A549 (cell line): ENCODE results near the gene LSM14B. TPM values are rescaled to one million over a fixed set of nuclear protein-coding genes. Genes with fewer than 3 reads are reported as not detected.
A peak's percentile ranks its signal among the peaks of the same experiment; 100 is the strongest.

Experiments
- ATAC-seq, 2 experiments: fragments of 200-7000 bp in 1 of 2; fragments of >200 bp in 1 of 2; cut with Nextera tagmentation in 1 of 2; cut with Tn5 transposase in 1 of 2; 3 replicates each; pipeline versions ENCODE4 v1.8.0 to v1.9.1; 2018 to 2020; ENCODE audit warnings: mild to moderate bottlenecking in 1 of 2, moderate library complexity in 1 of 2
- CTCF ChIA-PET: fragments of 300-600 bp; sonication (Branson Sonifier 250); formaldehyde crosslinking; extraction: SDS; loops from one replicate; lab custom pipeline; 2021; ENCODE audit warnings: antibody characterized with exemption, inconsistent platforms; lab: Yijun Ruan, JAX
- POLR2A ChIA-PET: fragments of 350-600 bp; formaldehyde crosslinking; extraction: SDS; loops from one replicate; lab custom pipeline; 2021; ENCODE audit warnings: antibody characterized with exemption, inconsistent platforms; lab: Yijun Ruan, JAX
- DNase-seq, 2 experiments: peaks; one replicate each; pipeline versions ENCODE4 v3.0.0 to v3.0.0-alpha.2; 2011 to 2016; ENCODE audit warnings: low read depth in 1 of 2, low spot score in 1 of 2
- FAIRE-seq: peaks from 2 replicates; lab custom pipeline; 2011; peaks lifted over from hg19 to GRCh38; lab: Jason Lieb, UNC
- H3K27ac ChIP-seq, 2 experiments: fragments of >200 bp; sonication (Bioruptor Twin); formaldehyde crosslinking; 3 replicates each; pipeline ENCODE4 v1.5.1; 2016 to 2017
- H3K4me1 ChIP-seq: fragments of >200 bp; sonication (Bioruptor Twin); formaldehyde crosslinking; 3 replicates; pipeline ENCODE4 v1.6.1; 2016
- H3K4me2 ChIP-seq: fragments of >200 bp; sonication (Bioruptor Twin); formaldehyde crosslinking; 3 replicates; pipeline ENCODE4 v1.6.1; 2016
- H3K4me3 ChIP-seq: fragments of >200 bp; sonication (Bioruptor Twin); formaldehyde crosslinking; 3 replicates; pipeline ENCODE4 v1.5.1; 2016
- H3K9me3 ChIP-seq: fragments of >200 bp; sonication (Bioruptor Twin); formaldehyde crosslinking; 3 replicates; pipeline ENCODE4 v1.6.1; 2016
- CEBPB ChIP-seq, 2 experiments: fragments of >200 bp in 1 of 2; sonication (Bioruptor Twin) in 1 of 2; formaldehyde crosslinking in 1 of 2; IDR thresholded peaks; 2 replicates each; pipeline ENCODE4 v1.6.1; 2012 to 2016
- CHD2 ChIP-seq: fragments of 150-350 bp; IDR thresholded peaks from 2 replicates; pipeline ENCODE4 v1.6.1; 2014; ENCODE audit warnings: low read length; ENCODE audit not compliant: partially characterized antibody
- FOXS1 ChIP-seq: fragments of 250-450 bp; sonication (Bioruptor Pico); IDR thresholded peaks from 2 replicates; pipeline ENCODE4 v1.5.0; 2020; ENCODE audit warnings: mild to moderate bottlenecking, moderate library complexity
- HDAC2 ChIP-seq: fragments of 200-600 bp; sonication (generic); IDR thresholded peaks from 2 replicates; pipeline ENCODE4 v1.6.1; 2016
- HES2 ChIP-seq: fragments of >200 bp; sonication (Bioruptor Twin); formaldehyde crosslinking; IDR thresholded peaks from 2 replicates; pipeline ENCODE4 v1.6.1; 2016
- HOXA7 ChIP-seq: fragments of 250-450 bp; sonication (Bioruptor Pico); IDR thresholded peaks from 2 replicates; pipeline ENCODE4 v1.5.0; 2020; ENCODE audit warnings: mild to moderate bottlenecking, moderate library complexity
- KDM5A ChIP-seq: fragments of 200-600 bp; sonication (generic); IDR thresholded peaks from 2 replicates; pipeline ENCODE4 v1.6.1; 2016; ENCODE audit warnings: antibody characterized with exemption, mild to moderate bottlenecking
- MAFK ChIP-seq: fragments of 450-650 bp; IDR thresholded peaks from 2 replicates; pipeline ENCODE4 v1.6.1; 2014; ENCODE audit not compliant: partially characterized antibody
- POLR2A ChIP-seq: IDR thresholded peaks from 2 replicates; pipeline ENCODE4 v1.6.1; 2012; ENCODE audit warnings: mild to moderate bottlenecking, low read length
- POLR2AphosphoS2 ChIP-seq: conservative IDR thresholded peaks from 2 replicates; pipeline ENCODE4 v1.6.1; 2012; ENCODE audit warnings: low read length, improper control_type of control experiment, inconsistent platforms
- RAD21 ChIP-seq, 2 experiments: fragments of >200 bp in 1 of 2; sonication (Bioruptor Twin) in 1 of 2; formaldehyde crosslinking in 1 of 2; IDR thresholded peaks in 1 of 2; conservative IDR thresholded peaks in 1 of 2; 2 replicates in 1 of 2; 3 replicates in 1 of 2; pipeline ENCODE4 v1.6.1; 2012 to 2018; ENCODE audit warnings: inconsistent platforms in 1 of 2
- RNF2 ChIP-seq: fragments of 200-600 bp; sonication (generic); IDR thresholded peaks from 2 replicates; pipeline ENCODE4 v1.6.1; 2016; ENCODE audit warnings: low read depth, mild to moderate bottlenecking, antibody characterized with exemption, moderate library complexity, borderline replicate concordance
- SMC3 ChIP-seq: fragments of >200 bp; sonication (Bioruptor Twin); formaldehyde crosslinking; IDR thresholded peaks from 3 replicates; pipeline ENCODE4 v1.6.1; 2018; ENCODE audit warnings: inconsistent platforms
- SREBF2 ChIP-seq: fragments of 450-650 bp; IDR thresholded peaks from 2 replicates; pipeline ENCODE4 v1.6.1; 2014; ENCODE audit warnings: mild to moderate bottlenecking, moderate library complexity
- TFCP2L1 ChIP-seq: fragments of 250-450 bp; sonication (Bioruptor Pico); IDR thresholded peaks from 2 replicates; pipeline ENCODE4 v1.5.0; 2021; ENCODE audit warnings: mild to moderate bottlenecking
- USF2 ChIP-seq: fragments of 450-650 bp; IDR thresholded peaks from 2 replicates; pipeline ENCODE4 v1.6.1; 2014; ENCODE audit warnings: antibody characterized with exemption
- ZFP36 ChIP-seq: fragments of 450-650 bp; IDR thresholded peaks from 2 replicates; pipeline ENCODE4 v1.6.1; 2014; ENCODE audit warnings: borderline replicate concordance; ENCODE audit not compliant: partially characterized antibody
- ZNF302 ChIP-seq: fragments of 250-450 bp; sonication (Bioruptor Pico); IDR thresholded peaks from 2 replicates; pipeline ENCODE4 v1.9.0; 2021; ENCODE audit warnings: inconsistent platforms, mild to moderate bottlenecking, moderate library complexity
- WGBS: methylation state at CpG from one replicate; pipeline ENCODE4 v1.1.6; 2017; ENCODE audit errors: missing lambda C conversion rate; 5-methylcytosine and 5-hydroxymethylcytosine counted together
- polyA plus RNA-seq, 4 experiments: library from polyadenylated mRNA; depleted of rRNA in 3 of 4; stranded (reverse); fragments of >200 nt; fragmentation: RNase III in 1 of 4; extraction: RNeasy Plus Mini Kit Qiagen cat#74134 plus additional on column Dnase treatment in 1 of 4; gene quantifications; 2 replicates in 3 of 4; 3 replicates in 1 of 4; pipeline ENCODE4 v1.2.3, GENCODE V29; 2011 to 2017
- TF ChIP-seq, protein P1 (sequence below): fragments of >200 bp; sonication (Bioruptor Twin); formaldehyde crosslinking; IDR thresholded peaks from 3 replicates; pipeline ENCODE4 v1.6.1; 2016
- TF ChIP-seq, protein P2 (sequence below): fragments of 250-450 bp; sonication (Bioruptor Pico); IDR thresholded peaks from 2 replicates; pipeline ENCODE4 v1.5.0; 2020; ENCODE audit warnings: low read depth, mild to moderate bottlenecking, moderate library complexity
- TF ChIP-seq, protein P3 (sequence below): IDR thresholded peaks from 2 replicates; pipeline ENCODE4 v1.6.1; 2012

The LSM14B gene
- polyA plus RNA-seq, 2 of the 4 experiments (the other 2 are of a cell fraction) = 22.7 to 28.1 TPM

DNA sequence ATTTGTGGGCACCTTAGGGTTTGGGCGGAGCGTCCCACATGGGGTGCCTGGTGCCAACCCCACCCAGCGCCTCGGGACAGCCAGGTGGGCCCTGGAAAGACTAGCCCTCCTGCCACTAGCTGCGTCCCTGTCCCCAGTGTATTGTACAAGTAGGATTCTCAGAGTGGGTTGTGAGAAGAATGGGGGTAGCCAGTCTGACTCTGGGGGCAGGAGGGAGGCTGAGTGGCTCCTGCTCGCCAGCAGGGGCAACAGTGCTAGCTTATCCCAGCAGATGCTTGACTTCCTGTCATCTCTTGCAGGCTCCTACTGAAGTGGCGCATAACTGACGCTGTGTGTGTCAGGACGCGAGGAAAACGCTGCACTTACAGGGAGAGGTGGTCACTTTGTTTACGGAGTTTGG, 11.6 kb downstream of the LSM14B start:
- ATAC-seq (peak; percentile 44 to 64; a peak in 3 of 6 replicates), DNase-seq (no peak), FAIRE-seq (no peak)
- TF ChIP-seq KDM5A (no peak), POLR2AphosphoS2 (no peak), RNF2 (no peak)
- TF ChIP-seq, protein P1, sequence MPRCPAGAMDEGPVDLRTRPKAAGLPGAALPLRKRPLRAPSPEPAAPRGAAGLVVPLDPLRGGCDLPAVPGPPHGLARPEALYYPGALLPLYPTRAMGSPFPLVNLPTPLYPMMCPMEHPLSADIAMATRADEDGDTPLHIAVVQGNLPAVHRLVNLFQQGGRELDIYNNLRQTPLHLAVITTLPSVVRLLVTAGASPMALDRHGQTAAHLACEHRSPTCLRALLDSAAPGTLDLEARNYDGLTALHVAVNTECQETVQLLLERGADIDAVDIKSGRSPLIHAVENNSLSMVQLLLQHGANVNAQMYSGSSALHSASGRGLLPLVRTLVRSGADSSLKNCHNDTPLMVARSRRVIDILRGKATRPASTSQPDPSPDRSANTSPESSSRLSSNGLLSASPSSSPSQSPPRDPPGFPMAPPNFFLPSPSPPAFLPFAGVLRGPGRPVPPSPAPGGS = no peak
- 93% methylated on average over 12 of the region's 12 CpGs for WGBS
- POLR2A ChIA-PET = interaction anchor here (1.3 kb wide), 1 partner anchor 12 kb away, joined by 5 read pairs; the partner anchor contains the start of gene LSM14B
- Histone ChIP-seq H3K4me2 (no peak overlapping the region), H3K4me1 (no peaks in the 10 kb centered on the region), H3K4me3 (no peak overlapping the region), H3K9me3 (no peaks in the 10 kb centered on the region), H3K27ac (no peak overlapping the region)
- CTCF ChIA-PET = interaction anchor here (3.4 to 5.1 kb wide), 2 partner anchors 15 to 124 kb away, joined by 15 to 75 read pairs; no protein-coding TSS in a partner anchor

DNA sequence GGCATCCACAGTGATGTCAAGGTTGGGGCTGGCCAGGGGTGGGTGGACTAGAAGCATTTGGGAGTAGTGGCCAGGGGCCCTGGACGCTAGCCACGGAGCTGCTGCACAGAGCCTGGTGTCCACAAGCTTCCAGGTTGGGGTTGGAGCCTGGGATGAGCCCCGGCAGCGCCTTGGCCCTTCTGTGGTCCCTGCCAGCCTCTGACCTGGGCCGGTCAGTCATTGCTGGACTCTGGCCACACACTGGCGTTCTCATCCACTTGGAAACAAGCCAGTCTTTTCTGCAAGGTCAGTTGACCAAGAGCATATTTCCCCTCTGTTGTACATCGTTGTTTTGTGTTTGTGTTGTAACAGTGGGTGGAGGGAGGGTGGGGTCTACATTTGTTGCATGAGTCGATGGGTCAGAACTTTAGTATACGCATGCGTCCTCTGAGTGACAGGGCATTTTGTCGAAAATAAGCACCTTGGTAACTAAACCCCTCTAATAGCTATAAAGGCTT, 12.5 kb downstream of the LSM14B start:
- Histone ChIP-seq H3K27ac (no peak overlapping the region), H3K4me1 (no peaks in the 10 kb centered on the region)
- TF ChIP-seq TFCP2L1 (CRISPR knock-in tag) = 0 out of 2 replicates have a peak, but pooled peaks have one; percentile 33
- 0 out of 2 replicates have a peak, but pooled peaks have one; percentile 30 for TF ChIP-seq HOXA7 (CRISPR knock-in tag)
- no peak for TF ChIP-seq ZFP36
- TF ChIP-seq, all 56 proteins: peak for 2
- DNase-seq (no peak), FAIRE-seq (no peak), ATAC-seq (peak in 1 of 2 experiments; percentile 13; a peak in 3 of 6 replicates)
- ChIA-PET POLR2A (interaction anchor here (1.1 to 2.0 kb wide), 3 partner anchors 13 to 124 kb away, joined by 4 to 8 read pairs (median 5); partner anchors contain the start of gene LSM14B), CTCF (interaction anchor here (0.6 to 5.1 kb wide), 7 partner anchors 8 to 125 kb away, joined by 5 to 75 read pairs (median 13); partner anchors contain the start of gene LSM14B)
- Histone ChIP-seq H3K9me3 (no peaks in the 10 kb centered on the region), H3K4me2 (no peak overlapping the region), H3K4me3 (no peak overlapping the region)
- WGBS = 78% methylated on average over 11 of the region's 11 CpGs

- DNase-seq = no peak
- TF ChIP-seq MAFK (no peak), RAD21 (conservative IDR thresholded peaks at IDR 0.05 in 1 of 2, IDR thresholded peaks at IDR 0.05 in 1 of 2) (no peak), HOXA7 (CRISPR knock-in tag) (no peak), CEBPB (IDR thresholded peaks at IDR 0.05) (no peak), HES2 (no peak), SMC3 (no peak), SREBF2 (no peak), RNF2 (no peak), CHD2 (no peak), HDAC2 (no peak), KDM5A (no peak), FOXS1 (CRISPR knock-in tag) (no peak), USF2 (no peak), POLR2A (no peak), ZNF302 (CRISPR knock-in tag) (no peak)
- TF ChIP-seq, protein P1 = no peak
- TF ChIP-seq, protein P2, sequence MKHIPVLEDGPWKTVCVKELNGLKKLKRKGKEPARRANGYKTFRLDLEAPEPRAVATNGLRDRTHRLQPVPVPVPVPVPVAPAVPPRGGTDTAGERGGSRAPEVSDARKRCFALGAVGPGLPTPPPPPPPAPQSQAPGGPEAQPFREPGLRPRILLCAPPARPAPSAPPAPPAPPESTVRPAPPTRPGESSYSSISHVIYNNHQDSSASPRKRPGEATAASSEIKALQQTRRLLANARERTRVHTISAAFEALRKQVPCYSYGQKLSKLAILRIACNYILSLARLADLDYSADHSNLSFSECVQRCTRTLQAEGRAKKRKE (CRISPR knock-in tag) = no peak
- TF ChIP-seq, protein P3, sequence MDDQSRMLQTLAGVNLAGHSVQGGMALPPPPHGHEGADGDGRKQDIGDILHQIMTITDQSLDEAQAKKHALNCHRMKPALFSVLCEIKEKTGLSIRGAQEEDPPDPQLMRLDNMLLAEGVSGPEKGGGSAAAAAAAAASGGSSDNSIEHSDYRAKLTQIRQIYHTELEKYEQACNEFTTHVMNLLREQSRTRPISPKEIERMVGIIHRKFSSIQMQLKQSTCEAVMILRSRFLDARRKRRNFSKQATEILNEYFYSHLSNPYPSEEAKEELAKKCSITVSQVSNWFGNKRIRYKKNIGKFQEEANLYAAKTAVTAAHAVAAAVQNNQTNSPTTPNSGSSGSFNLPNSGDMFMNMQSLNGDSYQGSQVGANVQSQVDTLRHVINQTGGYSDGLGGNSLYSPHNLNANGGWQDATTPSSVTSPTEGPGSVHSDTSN = no peak
- TF ChIP-seq, all 56 proteins: peak for 0
- Histone ChIP-seq H3K4me1 (no peaks in the 10 kb centered on the region; the same call in 2 of the 3 replicates), H3K9me3 (no peaks in the 10 kb centered on the region), H3K27ac (no peak overlapping the region), H3K4me3 (no peak overlapping the region), H3K4me2 (no peak overlapping the region)
- ChIA-PET POLR2A (interaction anchor here (1.1 to 2.0 kb wide), 3 partner anchors 14 to 124 kb away, joined by 4 to 8 read pairs (median 4); no protein-coding TSS in a partner anchor), CTCF (interaction anchor here (0.8 to 5.1 kb wide), 15 partner anchors 9 to 160 kb away, joined by 3 to 75 read pairs (median 4); partner anchors contain the start of gene LSM14B)
- ATAC-seq = no peak
- WGBS = 98% methylated on average over 8 of the region's 8 CpGs
- FAIRE-seq = no peak
Observed at GRCh38 chr20:62135573-62136266, 13.4 kb downstream of the LSM14B start.
